Esophagus muscularis mucosa (tissue), 4 donors: Measurements from ENCODE around the gene ZNF516.

ENCODE experiments used
- CTCF ChIP-seq, 3 experiments: fragments of 200-600 bp in 2 of 3; fragments of 450-650 bp in 1 of 3; sonication (generic) in 2 of 3; IDR thresholded peaks; one replicate each; pipeline ENCODE4 v1.5.1; 2017 to 2019; ENCODE audit warnings: antibody characterized with exemption in 3 of 3, mild to moderate bottlenecking in 2 of 3, moderate library complexity in 1 of 3
- EP300 ChIP-seq: sonication (generic); formaldehyde crosslinking; IDR thresholded peaks from one replicate; pipeline ENCODE4 v1.6.1; 2017; ENCODE audit warnings: antibody characterized with exemption
- POLR2A ChIP-seq: fragments of 450-650 bp; IDR thresholded peaks from one replicate; pipeline ENCODE4 v1.6.1; 2017; ENCODE audit warnings: antibody characterized with exemption, moderate library complexity, mild to moderate bottlenecking, low read depth
- POLR2AphosphoS5 ChIP-seq, 2 donors: sonication (generic); formaldehyde crosslinking; IDR thresholded peaks; one replicate each; pipeline ENCODE4 v1.6.1; 2017; ENCODE audit warnings: antibody characterized with exemption in 2 of 2

GRCh38 chr18:76402026-76402990 lies 92.7 kb downstream of the ZNF516 start:
- TF ChIP-seq POLR2A (no peak), CTCF (IDR thresholded peaks at IDR 0.05) (no peak), POLR2AphosphoS5 (IDR thresholded peaks at IDR 0.05) (no peak), EP300 (no peak)
